Natural killer cell (primary cell): ENCODE results near the gene FBLN5. TPM values are rescaled to one million over a fixed set of nuclear protein-coding genes. Genes with fewer than 3 reads are reported as not detected.

Source experiments
- ATAC-seq, 3 donors: fragments of 150-1000 bp in 2 of 3; fragments of 200-7000 bp in 1 of 3; cut with Tn5 transposase; 1 replicate in 1 of 3; 2 replicates in 2 of 3; pipeline ENCODE4 v1.10.0; 2021; ENCODE audit warnings: mild to moderate bottlenecking in 2 of 3, moderate library complexity in 2 of 3
- DNase-seq, 2 donors: peaks; one replicate each; pipeline versions ENCODE4 v3.0.0 to v3.0.0-alpha.2; 2013 to 2021; ENCODE audit warnings: mixed read lengths in 1 of 2
- H3K27ac ChIP-seq: one replicate; pipeline ENCODE4 v1.5.1; 2013; ENCODE audit warnings: mild to moderate bottlenecking, low read length
- H3K27me3 ChIP-seq: one replicate; pipeline ENCODE4 v1.6.1; 2013; ENCODE audit warnings: low read length; ENCODE audit not compliant: control insufficient read depth, insufficient read depth
- H3K36me3 ChIP-seq: one replicate; pipeline ENCODE4 v1.6.1; 2013; ENCODE audit warnings: low read length; ENCODE audit not compliant: control insufficient read depth, insufficient read depth
- H3K4me1 ChIP-seq: one replicate; pipeline ENCODE4 v1.6.1; 2013; ENCODE audit warnings: low read length; ENCODE audit not compliant: control insufficient read depth, insufficient read depth
- H3K4me3 ChIP-seq: one replicate; pipeline ENCODE4 v1.5.1; 2013; ENCODE audit warnings: low read length
- H3K9me3 ChIP-seq: one replicate; pipeline ENCODE4 v1.6.1; 2013; ENCODE audit warnings: low read length; ENCODE audit not compliant: control insufficient read depth, insufficient read depth
- H3K27ac Mint-ChIP-seq, 2 donors: one replicate each; pipeline ENCODE4 v1.8.0; 2022; ENCODE audit warnings: mild to moderate bottlenecking in 2 of 2, mixed read lengths in 2 of 2, moderate library complexity in 1 of 2
- H3K27me3 Mint-ChIP-seq, 2 donors: one replicate each; pipeline ENCODE4 v1.8.0; 2022; ENCODE audit warnings: low read depth in 2 of 2, mixed read lengths in 2 of 2
- H3K36me3 Mint-ChIP-seq: one replicate; pipeline ENCODE4 v1.8.0; 2022; ENCODE audit warnings: mixed read lengths
- H3K4me1 Mint-ChIP-seq, 2 donors: one replicate each; pipeline ENCODE4 v1.8.0; 2022; ENCODE audit warnings: mixed read lengths in 2 of 2
- H3K4me3 Mint-ChIP-seq: one replicate; pipeline ENCODE4 v1.8.0; 2022; ENCODE audit warnings: mild to moderate bottlenecking, moderate library complexity, mixed read lengths
- H3K9me3 Mint-ChIP-seq, 2 donors: one replicate each; pipeline ENCODE4 v1.8.0; 2022; ENCODE audit warnings: mixed read lengths in 2 of 2
- CTCF ChIP-seq: fragments of 200-600 bp; IDR thresholded peaks from one replicate; pipeline ENCODE4 v1.8.0; 2022; ENCODE audit warnings: antibody characterized with exemption
- WGBS: methylation state at CpG from one replicate; pipeline ENCODE4 v1.1.7; 2013; ENCODE audit warnings: missing lambda C conversion rate; ENCODE audit not compliant: insufficient coverage; 5-methylcytosine and 5-hydroxymethylcytosine counted together
- intact Hi-C: fragments of 100-400 bp; cut with micrococcal nuclease; formaldehyde crosslinking; loops from one replicate; pipeline ENCODE4 v1.14.2; 2022
- total RNA-seq, 4 donors: library from RNA; stranded (reverse); fragments of 120-200 nt in 1 of 4; gene quantifications; one replicate each; pipeline versions ENCODE4 v1.2.3 to v1.2.4, GENCODE V29; 2013 to 2022

FBLN5 gene
- total RNA-seq, 3 donors from 2014 or later (not counting 1 experiment from before 2014, with no cell fraction given): 0.56 to 1.3 (median 1.1) TPM

GRCh38 chr14:91920526-91920925, 27.0 kb downstream of the FBLN5 start:
- Histone ChIP-seq H3K4me1 (no peaks in the 10 kb centered on the region), H3K27me3 (no peaks in the 10 kb centered on the region), H3K9me3 (no peaks in the 10 kb centered on the region), H3K27ac (no peak overlapping the region), H3K36me3 (no peaks in the 10 kb centered on the region), H3K4me3 (no peak overlapping the region)
- intact Hi-C loops: no loop called here
- Mint-ChIP-seq H3K4me1 (no peaks in the 10 kb centered on the region), H3K36me3 (no peaks in the 10 kb centered on the region), H3K27me3 (no peaks in the 10 kb centered on the region), H3K4me3 (no peak overlapping the region), H3K27ac (no peak overlapping the region), H3K9me3 (no peaks in the 10 kb centered on the region)
- no peak for DNase-seq
- no peak for ATAC-seq
- no peak for TF ChIP-seq CTCF
- 61% methylated on average over 3 of the region's 3 CpGs for WGBS

- H3K27ac Mint-ChIP-seq: no peak overlapping the region
- H3K4me1 Mint-ChIP-seq: no peaks in the 10 kb centered on the region
- H3K9me3 ChIP-seq: no peaks in the 10 kb centered on the region
- H3K4me1 ChIP-seq: no peaks in the 10 kb centered on the region
- no peak for TF ChIP-seq CTCF
- no peaks in the 10 kb centered on the region for H3K9me3 Mint-ChIP-seq
- ATAC-seq (no peak), DNase-seq (no peak)
- 54% methylated on average over 4 of the region's 4 CpGs for WGBS
- intact Hi-C loops: no loop called here
- H3K4me3 Mint-ChIP-seq: no peak overlapping the region
- no peaks in the 10 kb centered on the region for H3K27me3 Mint-ChIP-seq
- no peaks in the 10 kb centered on the region for H3K36me3 Mint-ChIP-seq
- H3K27ac ChIP-seq: no peak overlapping the region
- H3K36me3 ChIP-seq: no peaks in the 10 kb centered on the region
- no peak overlapping the region for H3K4me3 ChIP-seq
- no peaks in the 10 kb centered on the region for H3K27me3 ChIP-seq
Measured at GRCh38 chr14:91919814-91920213, 27.7 kb downstream of the FBLN5 start.

GRCh38 chr14:91918186-91918883, 29.2 kb downstream of the FBLN5 start:
- Histone ChIP-seq H3K4me3 (no peak overlapping the region), H3K9me3 (no peaks in the 10 kb centered on the region), H3K27ac (no peak overlapping the region), H3K4me1 (no peaks in the 10 kb centered on the region), H3K27me3 (no peaks in the 10 kb centered on the region), H3K36me3 (no peaks in the 10 kb centered on the region)
- Mint-ChIP-seq H3K36me3 (no peaks in the 10 kb centered on the region), H3K27me3 (no peaks in the 10 kb centered on the region), H3K9me3 (no peaks in the 10 kb centered on the region), H3K4me1 (no peaks in the 10 kb centered on the region), H3K4me3 (no peak overlapping the region), H3K27ac (no peak overlapping the region)
- ATAC-seq (no peak), DNase-seq (no peak)
- no peak for TF ChIP-seq CTCF
- 91% methylated on average over 5 of the region's 5 CpGs for WGBS
- intact Hi-C loops: no loop called here

- no peak for TF ChIP-seq CTCF
- WGBS: 87% methylated on average over 5 of the region's 5 CpGs
- H3K27me3 Mint-ChIP-seq: no peaks in the 10 kb centered on the region
- Histone ChIP-seq H3K9me3 (no peaks in the 10 kb centered on the region), H3K27ac (no peak overlapping the region), H3K4me1 (peaks cover 9% of the 10 kb centered on the region), H3K27me3 (no peaks in the 10 kb centered on the region), H3K36me3 (no peaks in the 10 kb centered on the region), H3K4me3 (no peak overlapping the region)
- no peak for DNase-seq
- H3K4me3 Mint-ChIP-seq: no peak overlapping the region
- H3K27ac Mint-ChIP-seq: no peak overlapping the region
- H3K4me1 Mint-ChIP-seq: peaks cover 31 to 40% of the 10 kb centered on the region in 2 donors
- no peak for ATAC-seq
- H3K9me3 Mint-ChIP-seq: no peaks in the 10 kb centered on the region
- no peaks in the 10 kb centered on the region for H3K36me3 Mint-ChIP-seq
- intact Hi-C loops: no loop called here
Measured at GRCh38 chr14:91912035-91912434, 35.5 kb downstream of the FBLN5 start.
